BJ (cell line): Measurements from ENCODE around the gene PA2G4. TPM values are rescaled to one million over a fixed set of nuclear protein-coding genes. Genes with fewer than 3 reads are reported as not detected.

Experiments used
- CTCF ChIA-PET: fragments of 350-600 bp; formaldehyde crosslinking; extraction: SDS; loops from one replicate; lab custom pipeline; 2021; ENCODE audit warnings: antibody characterized with exemption, inconsistent platforms; lab: Yijun Ruan, JAX
- POLR2A ChIA-PET: fragments of 300-600 bp; sonication (Branson Sonifier 250); formaldehyde crosslinking; extraction: SDS; loops from one replicate; lab custom pipeline; 2021; ENCODE audit warnings: antibody characterized with exemption; lab: Charles Lee
- DNase-seq: peaks from one replicate; pipeline ENCODE4 v3.0.0-alpha.2; 2011; ENCODE audit warnings: low read depth
- H3K27me3 ChIP-seq: 2 replicates; pipeline ENCODE4 v1.6.0; 2011; ENCODE audit warnings: low read length; ENCODE audit not compliant: control insufficient read depth, insufficient read depth
- H3K36me3 ChIP-seq: 2 replicates; pipeline ENCODE4 v1.5.1; 2011; ENCODE audit warnings: low read length; ENCODE audit not compliant: control insufficient read depth, insufficient read depth
- H3K4me3 ChIP-seq: 2 replicates; pipeline ENCODE4 v1.5.1; 2011; ENCODE audit warnings: low read depth, mild to moderate bottlenecking, control low read depth, low read length
- CTCF ChIP-seq: IDR thresholded peaks from 2 replicates; pipeline ENCODE4 v1.5.1; 2011; ENCODE audit warnings: low read depth, mild to moderate bottlenecking, control low read depth, inconsistent platforms, low read length, moderate library complexity; ENCODE audit not compliant: insufficient read depth
- polyA plus RNA-seq: library from polyadenylated mRNA; depleted of rRNA; stranded (reverse); fragments of >200 nt; gene quantifications from 2 replicates; pipeline ENCODE4 v1.2.3, GENCODE V29; 2011

The PA2G4 gene
- polyA plus RNA-seq, 1 experiment: 134 TPM

GRCh38 chr12:56098592-56098991 lies 5.8 kb upstream of the PA2G4 start:
- Histone ChIP-seq H3K27me3 (peaks cover 4% of the 10 kb centered on the region), H3K36me3 (no peaks in the 10 kb centered on the region), H3K4me3 (no peak overlapping the region)
- no peak for DNase-seq
- ChIA-PET POLR2A (no interaction called here), CTCF (interaction anchor here (0.6 kb wide), 1 partner anchor 50 kb away, joined by 3 read pairs; no protein-coding TSS in a partner anchor)
- TF ChIP-seq CTCF: no peak

- ChIA-PET CTCF (no interaction called here), POLR2A (no interaction called here)
- Histone ChIP-seq H3K4me3 (no peak overlapping the region), H3K27me3 (peaks cover 4% of the 10 kb centered on the region; the same call in 1 of the 2 replicates), H3K36me3 (no peaks in the 10 kb centered on the region)
- DNase-seq: no peak
- no peak for TF ChIP-seq CTCF
Observed at GRCh38 chr12:56099787-56100186, 4.6 kb upstream of the PA2G4 start.

DNA sequence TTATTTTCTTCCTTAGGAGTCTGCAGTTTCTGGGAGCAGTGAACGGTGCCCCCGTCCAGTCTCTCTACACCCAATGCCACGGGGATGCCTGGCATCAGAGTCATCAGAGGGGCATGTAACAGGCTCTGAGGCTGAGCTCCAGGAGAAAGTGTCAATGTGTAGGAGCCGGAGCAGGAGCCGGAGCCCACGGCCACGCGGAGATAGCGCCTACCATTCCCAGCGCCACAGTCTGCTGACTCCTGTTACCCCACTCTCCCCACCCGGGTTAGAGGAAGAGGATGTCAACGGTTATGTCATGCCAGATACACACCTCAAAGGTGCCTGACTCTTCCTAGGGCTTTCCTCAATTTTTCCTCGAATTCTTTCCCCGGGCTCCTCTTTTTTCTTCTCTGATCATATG lies 3.3 kb upstream of the PA2G4 start:
- POLR2A ChIA-PET: no interaction called here

DNA sequence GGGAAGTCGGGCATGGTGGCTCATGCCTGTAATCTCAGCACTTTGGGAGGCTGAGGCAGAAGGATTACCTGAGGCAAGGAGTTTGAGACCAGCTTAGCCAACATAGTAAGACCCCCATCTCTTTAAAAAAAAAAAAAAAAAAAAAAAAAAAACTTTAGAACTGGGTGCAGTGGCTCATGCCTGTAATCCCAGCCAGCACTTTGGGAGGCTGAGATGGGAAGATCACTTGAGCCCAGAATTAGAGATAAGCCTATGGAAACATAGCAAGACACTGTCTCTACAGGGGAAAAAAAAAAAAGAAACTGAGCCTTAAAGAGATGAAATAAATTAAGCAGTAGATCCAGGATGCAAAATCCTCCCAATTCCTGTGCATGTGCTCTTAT lies 1.7 kb upstream of the PA2G4 start:
- CTCF ChIA-PET: interaction anchor here (3.1 kb wide), 1 partner anchor 23 kb away, joined by 20 read pairs; the partner anchor contains the start of gene ERBB3
- TF ChIP-seq CTCF: no peak
- no peak for DNase-seq

More for the DNA sequence above, 3.3 kb upstream of the PA2G4 start:
- Histone ChIP-seq H3K4me3 (no peak overlapping the region), H3K36me3 (no peaks in the 10 kb centered on the region), H3K27me3 (peaks cover 4% of the 10 kb centered on the region; the same call in 1 of the 2 replicates)
- no peak for DNase-seq
- CTCF ChIA-PET: interaction anchor here (0.8 kb wide), 1 partner anchor 50 kb away, joined by 3 read pairs; no protein-coding TSS in a partner anchor
- no peak for TF ChIP-seq CTCF

GRCh38 chr12:56103066-56103711 lies 1.2 kb upstream of the PA2G4 start:
- H3K36me3 ChIP-seq: peaks cover 3% of the 10 kb centered on the region; the same call in 1 of the 2 replicates
- peak overlapping the region; percentile 94 for H3K4me3 ChIP-seq
- no peak for DNase-seq
- ChIA-PET POLR2A (interaction anchor here (1.3 kb wide), 1 partner anchor 24 kb away, joined by 7 read pairs; the partner anchor contains the start of gene ERBB3), CTCF (interaction anchor here (1.4 to 3.1 kb wide), 2 partner anchors 23 to 106 kb away, joined by 3 to 20 read pairs; partner anchors contain the start of genes ERBB3 and SUOX)
- no peaks in the 10 kb centered on the region for H3K27me3 ChIP-seq
- TF ChIP-seq CTCF: no peak

More for the DNA sequence above, 1.7 kb upstream of the PA2G4 start:
- Histone ChIP-seq H3K27me3 (no peaks in the 10 kb centered on the region), H3K4me3 (no peak overlapping the region), H3K36me3 (no peaks in the 10 kb centered on the region; the same call in 1 of the 2 replicates)
- POLR2A ChIA-PET: no interaction called here
